GM10266 (cell line): ENCODE data around the gene ITGB6.
A peak's percentile ranks its signal among the peaks of the same experiment; 100 is the strongest.

Source experiments
- DNase-seq: peaks from one replicate; pipeline ENCODE4 v3.0.0; 2012; ENCODE audit errors: extremely low spot score
- CTCF ChIP-seq: IDR thresholded peaks from 2 replicates; pipeline ENCODE4 v1.5.1; 2012; ENCODE audit warnings: mild to moderate bottlenecking, low read depth; ENCODE audit not compliant: control insufficient read depth, insufficient read depth; ENCODE audit errors: missing control alignments

ITGB6 gene

GRCh38 chr2:160110674-160111239 is 89.3 kb downstream of the ITGB6 start:
- no peak for TF ChIP-seq CTCF

GRCh38 chr2:160109939-160110673 is 90.0 kb downstream of the ITGB6 start:
- DNase-seq: peak; percentile 40
- TF ChIP-seq CTCF: peak; percentile 70

More at GRCh38 chr2:160110674-160111239, 89.3 kb downstream of the ITGB6 start:
- DNase-seq: no peak

- TF ChIP-seq CTCF: no peak
- DNase-seq: no peak
These were observed 90.8 kb downstream of the ITGB6 start for GRCh38 chr2:160109243-160109642.

GRCh38 chr2:160108646-160109045 is 91.4 kb downstream of the ITGB6 start:
- no peak for DNase-seq
- TF ChIP-seq CTCF: no peak

GRCh38 chr2:160105366-160105765 is 94.7 kb downstream of the ITGB6 start:
- DNase-seq: no peak
- TF ChIP-seq CTCF: no peak

- no peak for DNase-seq
- no peak for TF ChIP-seq CTCF
These were observed 96.0 kb downstream of the ITGB6 start for GRCh38 chr2:160104115-160104514.

- TF ChIP-seq CTCF: no peak
These were observed 102.7 kb downstream of the ITGB6 start for GRCh38 chr2:160097326-160097725.

More at GRCh38 chr2:160097326-160097725, 102.7 kb downstream of the ITGB6 start:
- DNase-seq: no peak
